WTC11 (cell line): Measurements from ENCODE around the gene CHMP5. TPM values are rescaled to one million over a fixed set of nuclear protein-coding genes. Genes with fewer than 3 reads are reported as not detected.

Experiments used
- ATAC-seq: fragments of 200-7000 bp; cut with Tn5 transposase; 2 replicates; pipeline ENCODE4 v1.10.0; 2021; ENCODE audit warnings: mild to moderate bottlenecking, moderate library complexity
- CTCF ChIA-PET: fragments of 300-600 bp; sonication (Branson Sonifier 250); formaldehyde crosslinking; loops from one replicate; lab custom pipeline; 2021; ENCODE audit warnings: antibody characterized with exemption; lab: Charles Lee
- POLR2A ChIA-PET: fragments of 350-600 bp; sonication (Branson Sonifier 250); formaldehyde crosslinking; loops from one replicate; lab custom pipeline; 2021; ENCODE audit warnings: antibody characterized with exemption; lab: Charles Lee
- DNase-seq: peaks from one replicate; pipeline ENCODE4 v3.0.0; 2021; ENCODE audit warnings: low spot score
- H3K27ac Mint-ChIP-seq: 2 replicates; pipeline ENCODE4 v1.8.0; 2021; ENCODE audit warnings: mixed read lengths
- H3K27me3 Mint-ChIP-seq: 2 replicates; pipeline ENCODE4 v1.8.0; 2021; ENCODE audit warnings: low read depth, mild to moderate bottlenecking, moderate library complexity, mixed read lengths
- H3K36me3 Mint-ChIP-seq: 2 replicates; pipeline ENCODE4 v1.8.0; 2021; ENCODE audit warnings: mixed read lengths
- H3K4me1 Mint-ChIP-seq: 2 replicates; pipeline ENCODE4 v1.8.0; 2022; ENCODE audit warnings: mixed read lengths
- H3K4me3 Mint-ChIP-seq: 2 replicates; pipeline ENCODE4 v1.8.0; 2021; ENCODE audit warnings: mild to moderate bottlenecking, moderate library complexity, mixed read lengths
- H3K9me3 Mint-ChIP-seq: 2 replicates; pipeline ENCODE4 v1.8.0; 2021; ENCODE audit warnings: mixed read lengths
- CREB1 ChIP-seq: sonication (generic); formaldehyde crosslinking; IDR thresholded peaks from 2 replicates; pipeline ENCODE4 v1.8.0; 2023; ENCODE audit warnings: mild to moderate bottlenecking, missing genetic modification reagents
- ETV6 ChIP-seq: sonication (generic); formaldehyde crosslinking; IDR thresholded peaks from 2 replicates; pipeline ENCODE4 v1.8.1; 2022; ENCODE audit warnings: mild to moderate bottlenecking, missing genetic modification reagents
- GABPB1 ChIP-seq: sonication (generic); formaldehyde crosslinking; IDR thresholded peaks from 2 replicates; pipeline ENCODE4 v1.8.1; 2023; ENCODE audit warnings: mild to moderate bottlenecking, missing genetic modification reagents
- GTF2I ChIP-seq: fragments of 250-450 bp; sonication (Bioruptor Pico); conservative IDR thresholded peaks from 2 replicates; pipeline ENCODE4 v1.4.0; 2021; ENCODE audit warnings: mild to moderate bottlenecking
- JUN ChIP-seq: sonication (generic); formaldehyde crosslinking; IDR thresholded peaks from 2 replicates; pipeline ENCODE4 v1.8.0; 2023; ENCODE audit warnings: mild to moderate bottlenecking, missing genetic modification reagents
- MYBL2 ChIP-seq: sonication (generic); formaldehyde crosslinking; IDR thresholded peaks from 2 replicates; pipeline ENCODE4 v1.8.1; 2023; ENCODE audit warnings: mild to moderate bottlenecking, moderate library complexity, missing genetic modification reagents
- NFATC4 ChIP-seq: fragments of 250-450 bp; sonication (Bioruptor Pico); IDR thresholded peaks from 2 replicates; pipeline ENCODE4 v1.9.0; 2021; ENCODE audit warnings: mild to moderate bottlenecking
- NFE2L1 ChIP-seq: sonication (generic); formaldehyde crosslinking; IDR thresholded peaks from 2 replicates; pipeline ENCODE4 v1.8.1; 2023; ENCODE audit warnings: missing genetic modification reagents
- NFYB ChIP-seq: sonication (generic); formaldehyde crosslinking; conservative IDR thresholded peaks from 2 replicates; pipeline ENCODE4 v1.8.0; 2022; ENCODE audit warnings: low read depth, missing genetic modification reagents
- OVOL2 ChIP-seq: fragments of 250-450 bp; sonication (Bioruptor Pico); IDR thresholded peaks from 2 replicates; pipeline ENCODE4 v1.9.0; 2021; ENCODE audit warnings: mild to moderate bottlenecking, borderline replicate concordance
- RELA ChIP-seq: sonication (generic); formaldehyde crosslinking; IDR thresholded peaks from 2 replicates; pipeline ENCODE4 v1.8.1; 2022; ENCODE audit warnings: missing genetic modification reagents, mild to moderate bottlenecking, borderline replicate concordance
- SP1 ChIP-seq: sonication (generic); formaldehyde crosslinking; conservative IDR thresholded peaks from 2 replicates; pipeline ENCODE4 v1.8.1; 2022; ENCODE audit warnings: missing genetic modification reagents
- TCF7 ChIP-seq: sonication (generic); formaldehyde crosslinking; IDR thresholded peaks from 2 replicates; pipeline ENCODE4 v1.8.0; 2022; ENCODE audit warnings: mild to moderate bottlenecking, low read depth, missing genetic modification reagents, moderate library complexity
- ZNF121 ChIP-seq: sonication (generic); formaldehyde crosslinking; IDR thresholded peaks from 2 replicates; pipeline ENCODE4 v1.8.0; 2023; ENCODE audit warnings: missing genetic modification reagents
- ZNF416 ChIP-seq: fragments of 250-450 bp; sonication (Bioruptor Pico); IDR thresholded peaks from 2 replicates; pipeline ENCODE4 v1.9.0; 2021; ENCODE audit warnings: mild to moderate bottlenecking, inconsistent platforms
- total RNA-seq: library from RNA; stranded (reverse); gene quantifications from 3 replicates; pipeline ENCODE4 v1.2.3, GENCODE V29; 2021
- TF ChIP-seq, protein P1 (sequence below): sonication (generic); formaldehyde crosslinking; IDR thresholded peaks from 2 replicates; pipeline ENCODE4 v1.8.0; 2023; ENCODE audit warnings: missing genetic modification reagents, mild to moderate bottlenecking, borderline replicate concordance
- TF ChIP-seq, protein P2 (sequence below): sonication (generic); formaldehyde crosslinking; IDR thresholded peaks from 2 replicates; pipeline ENCODE4 v1.8.0; 2022; ENCODE audit warnings: mild to moderate bottlenecking, missing genetic modification reagents
- TF ChIP-seq, protein P3 (sequence below): sonication (generic); formaldehyde crosslinking; IDR thresholded peaks from 2 replicates; pipeline ENCODE4 v1.8.1; 2022; ENCODE audit warnings: low read depth, mild to moderate bottlenecking, moderate library complexity, missing genetic modification reagents, borderline replicate concordance
- TF ChIP-seq, protein P4 (sequence below): sonication (generic); formaldehyde crosslinking; IDR thresholded peaks from 2 replicates; pipeline ENCODE4 v1.8.1; 2023; ENCODE audit warnings: mild to moderate bottlenecking, missing genetic modification reagents
- TF ChIP-seq, protein P5 (sequence below): fragments of 250-450 bp; sonication (Bioruptor Pico); IDR thresholded peaks from 2 replicates; pipeline ENCODE4 v2.1.2; 2022; ENCODE audit warnings: mild to moderate bottlenecking, moderate library complexity
- TF ChIP-seq, protein P6 (sequence below): sonication (generic); formaldehyde crosslinking; IDR thresholded peaks from 2 replicates; pipeline ENCODE4 v1.8.0; 2023; ENCODE audit warnings: mild to moderate bottlenecking, missing genetic modification reagents
- TF ChIP-seq, protein P7 (sequence below): sonication (generic); formaldehyde crosslinking; IDR thresholded peaks from 2 replicates; pipeline ENCODE4 v1.8.1; 2022; ENCODE audit warnings: mild to moderate bottlenecking, missing genetic modification reagents, moderate library complexity, borderline replicate concordance

The CHMP5 gene
- total RNA-seq, 1 experiment from 2014 or later, result 46.2 TPM

DNA sequence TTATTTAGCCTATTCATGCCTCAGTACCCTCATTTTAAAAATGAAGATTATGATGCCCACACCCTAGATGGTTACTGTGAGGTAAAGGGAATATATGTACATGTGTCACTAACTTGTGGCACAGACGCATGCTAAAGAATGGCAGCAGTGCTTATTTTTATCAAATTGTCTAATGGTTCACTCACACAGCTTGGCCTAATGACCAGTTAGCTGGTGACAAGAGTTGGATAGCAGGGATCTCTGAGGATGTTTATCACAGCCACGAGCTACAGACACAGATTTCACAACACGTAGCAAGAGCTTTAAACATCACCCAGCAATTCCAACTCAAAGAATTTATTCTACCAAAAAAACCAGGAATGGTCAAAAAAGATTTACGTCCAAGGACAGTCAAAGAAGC is 7.6 kb upstream of the CHMP5 start:
- TF ChIP-seq TCF7, result no peak
- TF ChIP-seq, protein P1, sequence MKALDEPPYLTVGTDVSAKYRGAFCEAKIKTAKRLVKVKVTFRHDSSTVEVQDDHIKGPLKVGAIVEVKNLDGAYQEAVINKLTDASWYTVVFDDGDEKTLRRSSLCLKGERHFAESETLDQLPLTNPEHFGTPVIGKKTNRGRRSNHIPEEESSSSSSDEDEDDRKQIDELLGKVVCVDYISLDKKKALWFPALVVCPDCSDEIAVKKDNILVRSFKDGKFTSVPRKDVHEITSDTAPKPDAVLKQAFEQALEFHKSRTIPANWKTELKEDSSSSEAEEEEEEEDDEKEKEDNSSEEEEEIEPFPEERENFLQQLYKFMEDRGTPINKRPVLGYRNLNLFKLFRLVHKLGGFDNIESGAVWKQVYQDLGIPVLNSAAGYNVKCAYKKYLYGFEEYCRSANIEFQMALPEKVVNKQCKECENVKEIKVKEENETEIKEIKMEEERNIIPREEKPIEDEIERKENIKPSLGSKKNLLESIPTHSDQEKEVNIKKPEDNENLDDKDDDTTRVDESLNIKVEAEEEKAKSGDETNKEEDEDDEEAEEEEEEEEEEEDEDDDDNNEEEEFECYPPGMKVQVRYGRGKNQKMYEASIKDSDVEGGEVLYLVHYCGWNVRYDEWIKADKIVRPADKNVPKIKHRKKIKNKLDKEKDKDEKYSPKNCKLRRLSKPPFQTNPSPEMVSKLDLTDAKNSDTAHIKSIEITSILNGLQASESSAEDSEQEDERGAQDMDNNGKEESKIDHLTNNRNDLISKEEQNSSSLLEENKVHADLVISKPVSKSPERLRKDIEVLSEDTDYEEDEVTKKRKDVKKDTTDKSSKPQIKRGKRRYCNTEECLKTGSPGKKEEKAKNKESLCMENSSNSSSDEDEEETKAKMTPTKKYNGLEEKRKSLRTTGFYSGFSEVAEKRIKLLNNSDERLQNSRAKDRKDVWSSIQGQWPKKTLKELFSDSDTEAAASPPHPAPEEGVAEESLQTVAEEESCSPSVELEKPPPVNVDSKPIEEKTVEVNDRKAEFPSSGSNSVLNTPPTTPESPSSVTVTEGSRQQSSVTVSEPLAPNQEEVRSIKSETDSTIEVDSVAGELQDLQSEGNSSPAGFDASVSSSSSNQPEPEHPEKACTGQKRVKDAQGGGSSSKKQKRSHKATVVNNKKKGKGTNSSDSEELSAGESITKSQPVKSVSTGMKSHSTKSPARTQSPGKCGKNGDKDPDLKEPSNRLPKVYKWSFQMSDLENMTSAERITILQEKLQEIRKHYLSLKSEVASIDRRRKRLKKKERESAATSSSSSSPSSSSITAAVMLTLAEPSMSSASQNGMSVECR (CRISPR knock-in tag), result no peak
- TF ChIP-seq NFE2L1 (CRISPR knock-in tag), result no peak
- no peak for TF ChIP-seq GTF2I (CRISPR knock-in tag)
- no peak for TF ChIP-seq CREB1 (CRISPR knock-in tag)
- ChIA-PET POLR2A (no interaction called here), CTCF (no interaction called here)
- H3K27ac Mint-ChIP-seq, result no peak overlapping the region
- peaks cover 76% of the 10 kb centered on the region for H3K36me3 Mint-ChIP-seq
- no peaks in the 10 kb centered on the region for H3K9me3 Mint-ChIP-seq
- no peak overlapping the region for H3K4me3 Mint-ChIP-seq
- H3K4me1 Mint-ChIP-seq, result no peaks in the 10 kb centered on the region
- DNase-seq (no peak), ATAC-seq (no peak)
- no peaks in the 10 kb centered on the region for H3K27me3 Mint-ChIP-seq

DNA sequence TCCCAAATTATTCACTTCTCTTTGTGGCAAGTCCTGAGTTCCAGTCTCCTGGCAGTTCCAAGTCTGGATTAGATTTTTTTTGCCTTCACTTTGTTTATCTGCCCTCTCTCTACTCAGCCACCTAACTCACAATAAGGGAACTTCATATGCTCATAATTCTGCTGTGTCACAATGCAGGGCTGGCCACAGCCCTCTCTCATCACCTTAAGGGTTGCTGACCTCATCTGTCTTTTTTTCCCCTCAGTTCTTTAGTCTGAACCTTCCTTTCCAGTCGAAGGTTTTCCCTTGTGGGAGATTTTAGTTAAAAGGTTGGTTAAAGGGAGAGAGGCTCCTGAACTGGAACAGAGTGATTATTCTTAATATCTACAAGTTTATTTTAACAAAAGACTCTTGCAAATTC is 4.5 kb upstream of the CHMP5 start:
- no peak overlapping the region for H3K4me3 Mint-ChIP-seq
- H3K27ac Mint-ChIP-seq, result no peak overlapping the region
- TF ChIP-seq, protein P2, sequence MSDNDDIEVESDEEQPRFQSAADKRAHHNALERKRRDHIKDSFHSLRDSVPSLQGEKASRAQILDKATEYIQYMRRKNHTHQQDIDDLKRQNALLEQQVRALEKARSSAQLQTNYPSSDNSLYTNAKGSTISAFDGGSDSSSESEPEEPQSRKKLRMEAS (CRISPR knock-in tag), result no peak
- TF ChIP-seq ETV6 (no peak), NFATC4 (CRISPR knock-in tag) (no peak), OVOL2 (CRISPR knock-in tag) (no peak), MYBL2 (no peak), SP1 (CRISPR knock-in tag) (no peak), JUN (no peak), GABPB1 (CRISPR knock-in tag) (no peak), RELA (CRISPR knock-in tag) (no peak), NFYB (CRISPR knock-in tag) (no peak), ZNF416 (CRISPR knock-in tag) (no peak), ZNF121 (CRISPR knock-in tag) (no peak)
- TF ChIP-seq, protein P3, sequence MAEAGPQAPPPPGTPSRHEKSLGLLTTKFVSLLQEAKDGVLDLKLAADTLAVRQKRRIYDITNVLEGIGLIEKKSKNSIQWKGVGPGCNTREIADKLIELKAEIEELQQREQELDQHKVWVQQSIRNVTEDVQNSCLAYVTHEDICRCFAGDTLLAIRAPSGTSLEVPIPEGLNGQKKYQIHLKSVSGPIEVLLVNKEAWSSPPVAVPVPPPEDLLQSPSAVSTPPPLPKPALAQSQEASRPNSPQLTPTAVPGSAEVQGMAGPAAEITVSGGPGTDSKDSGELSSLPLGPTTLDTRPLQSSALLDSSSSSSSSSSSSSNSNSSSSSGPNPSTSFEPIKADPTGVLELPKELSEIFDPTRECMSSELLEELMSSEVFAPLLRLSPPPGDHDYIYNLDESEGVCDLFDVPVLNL (CRISPR knock-in tag), result no peak
- TF ChIP-seq, protein P4, sequence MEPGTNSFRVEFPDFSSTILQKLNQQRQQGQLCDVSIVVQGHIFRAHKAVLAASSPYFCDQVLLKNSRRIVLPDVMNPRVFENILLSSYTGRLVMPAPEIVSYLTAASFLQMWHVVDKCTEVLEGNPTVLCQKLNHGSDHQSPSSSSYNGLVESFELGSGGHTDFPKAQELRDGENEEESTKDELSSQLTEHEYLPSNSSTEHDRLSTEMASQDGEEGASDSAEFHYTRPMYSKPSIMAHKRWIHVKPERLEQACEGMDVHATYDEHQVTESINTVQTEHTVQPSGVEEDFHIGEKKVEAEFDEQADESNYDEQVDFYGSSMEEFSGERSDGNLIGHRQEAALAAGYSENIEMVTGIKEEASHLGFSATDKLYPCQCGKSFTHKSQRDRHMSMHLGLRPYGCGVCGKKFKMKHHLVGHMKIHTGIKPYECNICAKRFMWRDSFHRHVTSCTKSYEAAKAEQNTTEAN (CRISPR knock-in tag), result no peak
- TF ChIP-seq, protein P5, sequence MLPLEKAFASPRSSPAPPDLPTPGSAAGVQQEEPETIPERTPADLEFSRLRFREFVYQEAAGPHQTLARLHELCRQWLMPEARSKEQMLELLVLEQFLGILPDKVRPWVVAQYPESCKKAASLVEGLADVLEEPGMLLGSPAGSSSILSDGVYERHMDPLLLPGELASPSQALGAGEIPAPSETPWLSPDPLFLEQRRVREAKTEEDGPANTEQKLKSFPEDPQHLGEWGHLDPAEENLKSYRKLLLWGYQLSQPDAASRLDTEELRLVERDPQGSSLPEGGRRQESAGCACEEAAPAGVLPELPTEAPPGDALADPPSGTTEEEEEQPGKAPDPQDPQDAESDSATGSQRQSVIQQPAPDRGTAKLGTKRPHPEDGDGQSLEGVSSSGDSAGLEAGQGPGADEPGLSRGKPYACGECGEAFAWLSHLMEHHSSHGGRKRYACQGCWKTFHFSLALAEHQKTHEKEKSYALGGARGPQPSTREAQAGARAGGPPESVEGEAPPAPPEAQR (CRISPR knock-in tag), result no peak
- TF ChIP-seq, protein P6, sequence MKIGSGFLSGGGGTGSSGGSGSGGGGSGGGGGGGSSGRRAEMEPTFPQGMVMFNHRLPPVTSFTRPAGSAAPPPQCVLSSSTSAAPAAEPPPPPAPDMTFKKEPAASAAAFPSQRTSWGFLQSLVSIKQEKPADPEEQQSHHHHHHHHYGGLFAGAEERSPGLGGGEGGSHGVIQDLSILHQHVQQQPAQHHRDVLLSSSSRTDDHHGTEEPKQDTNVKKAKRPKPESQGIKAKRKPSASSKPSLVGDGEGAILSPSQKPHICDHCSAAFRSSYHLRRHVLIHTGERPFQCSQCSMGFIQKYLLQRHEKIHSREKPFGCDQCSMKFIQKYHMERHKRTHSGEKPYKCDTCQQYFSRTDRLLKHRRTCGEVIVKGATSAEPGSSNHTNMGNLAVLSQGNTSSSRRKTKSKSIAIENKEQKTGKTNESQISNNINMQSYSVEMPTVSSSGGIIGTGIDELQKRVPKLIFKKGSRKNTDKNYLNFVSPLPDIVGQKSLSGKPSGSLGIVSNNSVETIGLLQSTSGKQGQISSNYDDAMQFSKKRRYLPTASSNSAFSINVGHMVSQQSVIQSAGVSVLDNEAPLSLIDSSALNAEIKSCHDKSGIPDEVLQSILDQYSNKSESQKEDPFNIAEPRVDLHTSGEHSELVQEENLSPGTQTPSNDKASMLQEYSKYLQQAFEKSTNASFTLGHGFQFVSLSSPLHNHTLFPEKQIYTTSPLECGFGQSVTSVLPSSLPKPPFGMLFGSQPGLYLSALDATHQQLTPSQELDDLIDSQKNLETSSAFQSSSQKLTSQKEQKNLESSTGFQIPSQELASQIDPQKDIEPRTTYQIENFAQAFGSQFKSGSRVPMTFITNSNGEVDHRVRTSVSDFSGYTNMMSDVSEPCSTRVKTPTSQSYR, result no peak
- TF ChIP-seq, protein P7, sequence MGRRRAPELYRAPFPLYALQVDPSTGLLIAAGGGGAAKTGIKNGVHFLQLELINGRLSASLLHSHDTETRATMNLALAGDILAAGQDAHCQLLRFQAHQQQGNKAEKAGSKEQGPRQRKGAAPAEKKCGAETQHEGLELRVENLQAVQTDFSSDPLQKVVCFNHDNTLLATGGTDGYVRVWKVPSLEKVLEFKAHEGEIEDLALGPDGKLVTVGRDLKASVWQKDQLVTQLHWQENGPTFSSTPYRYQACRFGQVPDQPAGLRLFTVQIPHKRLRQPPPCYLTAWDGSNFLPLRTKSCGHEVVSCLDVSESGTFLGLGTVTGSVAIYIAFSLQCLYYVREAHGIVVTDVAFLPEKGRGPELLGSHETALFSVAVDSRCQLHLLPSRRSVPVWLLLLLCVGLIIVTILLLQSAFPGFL (CRISPR knock-in tag), result no peak
- TF ChIP-seq, all 79 proteins: peak for 0
- POLR2A ChIA-PET, result no interaction called here
- CTCF ChIA-PET, result no interaction called here
- DNase-seq, result no peak
- no peak for ATAC-seq
- peaks cover 9% of the 10 kb centered on the region for H3K4me1 Mint-ChIP-seq
- no peaks in the 10 kb centered on the region for H3K9me3 Mint-ChIP-seq
- peaks cover 59% of the 10 kb centered on the region for H3K36me3 Mint-ChIP-seq
- H3K27me3 Mint-ChIP-seq, result no peaks in the 10 kb centered on the region
